ENCODE measurements around the gene ECT2.

The ECT2 gene

GRCh38 chr3:172766241-172766640, 15.7 kb downstream of the ECT2 start:
- H3K36me3 ChIP-seq (ENCODE audit: insufficient read depth): peaks cover 9% of the 10 kb centered on the region; the same call in 1 of the 2 replicates
- peaks cover 4% of the 10 kb centered on the region for H3K4me1 ChIP-seq (ENCODE audit: low read depth, poor library complexity, severe bottlenecking)
- H3K27me3 ChIP-seq (ENCODE audit: insufficient read depth, low read depth): no peaks in the 10 kb centered on the region
- H3K4me3 ChIP-seq (IDR thresholded peaks at IDR 0.05; ENCODE audit: insufficient read depth, low read depth, low read length): no peak overlapping the region
- no peak overlapping the region for H3K9ac ChIP-seq
- H3K79me2 ChIP-seq (ENCODE audit: insufficient read depth, low read depth): no peaks in the 10 kb centered on the region
- no peak for TF ChIP-seq CTCF (conservative IDR thresholded peaks at IDR 0.05; ENCODE audit: low read depth, low read length)
- H4K20me1 ChIP-seq (ENCODE audit: insufficient read depth): 0 out of 2 replicates have a peak, but pooled peaks cover 3% of the 10 kb centered on the region
- no peak overlapping the region for H2AFZ ChIP-seq (ENCODE audit: low read depth)
- no peak overlapping the region for H3K27ac ChIP-seq
- H3K4me2 ChIP-seq: no peak overlapping the region

- Histone ChIP-seq H3K9ac (no peak overlapping the region), H3K27me3 (ENCODE audit: insufficient read depth, low read depth) (no peaks in the 10 kb centered on the region), H3K4me3 (IDR thresholded peaks at IDR 0.05; ENCODE audit: insufficient read depth, low read depth, low read length) (no peak overlapping the region), H2AFZ (ENCODE audit: low read depth) (no peak overlapping the region), H4K20me1 (ENCODE audit: insufficient read depth) (0 out of 2 replicates have a peak, but pooled peaks cover 3% of the 10 kb centered on the region), H3K27ac (no peak overlapping the region), H3K36me3 (ENCODE audit: insufficient read depth) (peaks cover 9% of the 10 kb centered on the region; the same call in 1 of the 2 replicates), H3K79me2 (ENCODE audit: insufficient read depth, low read depth) (no peaks in the 10 kb centered on the region), H3K4me2 (no peak overlapping the region), H3K4me1 (ENCODE audit: low read depth, poor library complexity, severe bottlenecking) (peaks cover 10% of the 10 kb centered on the region)
- TF ChIP-seq CTCF (conservative IDR thresholded peaks at IDR 0.05; ENCODE audit: low read depth, low read length): no peak
Observed at GRCh38 chr3:172766718-172767405, 16.3 kb downstream of the ECT2 start.

GRCh38 chr3:172770382-172770781, 19.9 kb downstream of the ECT2 start:
- Histone ChIP-seq H3K27me3 (ENCODE audit: insufficient read depth, low read depth) (no peaks in the 10 kb centered on the region), H2AFZ (ENCODE audit: low read depth) (no peak overlapping the region), H3K36me3 (ENCODE audit: insufficient read depth) (peaks cover 9% of the 10 kb centered on the region; the same call in 1 of the 2 replicates), H3K27ac (no peak overlapping the region), H3K79me2 (ENCODE audit: insufficient read depth, low read depth) (no peaks in the 10 kb centered on the region), H3K4me2 (no peak overlapping the region), H4K20me1 (ENCODE audit: insufficient read depth) (0 out of 2 replicates have a peak, but pooled peaks cover 3% of the 10 kb centered on the region), H3K4me3 (IDR thresholded peaks at IDR 0.05; ENCODE audit: insufficient read depth, low read depth, low read length) (no peak overlapping the region), H3K9ac (no peak overlapping the region), H3K4me1 (ENCODE audit: low read depth, poor library complexity, severe bottlenecking) (peaks cover 12% of the 10 kb centered on the region)
- TF ChIP-seq CTCF (conservative IDR thresholded peaks at IDR 0.05; ENCODE audit: low read depth, low read length): no peak

- TF ChIP-seq CTCF (conservative IDR thresholded peaks at IDR 0.05; ENCODE audit: low read depth, low read length): no peak
- Histone ChIP-seq H3K36me3 (ENCODE audit: insufficient read depth) (peaks cover 14% of the 10 kb centered on the region; the same call in 1 of the 2 replicates), H3K9ac (no peak overlapping the region), H3K4me1 (ENCODE audit: low read depth, poor library complexity, severe bottlenecking) (peaks cover 12% of the 10 kb centered on the region), H3K27me3 (ENCODE audit: insufficient read depth, low read depth) (no peaks in the 10 kb centered on the region), H3K4me2 (0 out of 2 replicates have a peak overlapping the region, but pooled peaks have one; percentile 4), H2AFZ (ENCODE audit: low read depth) (no peak overlapping the region), H3K4me3 (IDR thresholded peaks at IDR 0.05; ENCODE audit: insufficient read depth, low read depth, low read length) (no peak overlapping the region), H3K79me2 (ENCODE audit: insufficient read depth, low read depth) (no peaks in the 10 kb centered on the region), H4K20me1 (ENCODE audit: insufficient read depth) (0 out of 2 replicates have a peak, but pooled peaks cover 3% of the 10 kb centered on the region), H3K27ac (no peak overlapping the region)
Observed at GRCh38 chr3:172771672-172772071, 21.1 kb downstream of the ECT2 start.

Measured in KMS-11 (cell line).